Activated CD4-positive, alpha-beta T cell treated with anti-CD3 and anti-CD28 coated beads, Interleukin-2, amount 50 U/mL, for 48 hours (primary cell): ENCODE results near the gene MSI2.

Source experiments
- DNase-seq, 2 experiments: peaks; one replicate each; pipeline ENCODE4 v3.0.0-alpha.2; 2020

MSI2 gene

DNA sequence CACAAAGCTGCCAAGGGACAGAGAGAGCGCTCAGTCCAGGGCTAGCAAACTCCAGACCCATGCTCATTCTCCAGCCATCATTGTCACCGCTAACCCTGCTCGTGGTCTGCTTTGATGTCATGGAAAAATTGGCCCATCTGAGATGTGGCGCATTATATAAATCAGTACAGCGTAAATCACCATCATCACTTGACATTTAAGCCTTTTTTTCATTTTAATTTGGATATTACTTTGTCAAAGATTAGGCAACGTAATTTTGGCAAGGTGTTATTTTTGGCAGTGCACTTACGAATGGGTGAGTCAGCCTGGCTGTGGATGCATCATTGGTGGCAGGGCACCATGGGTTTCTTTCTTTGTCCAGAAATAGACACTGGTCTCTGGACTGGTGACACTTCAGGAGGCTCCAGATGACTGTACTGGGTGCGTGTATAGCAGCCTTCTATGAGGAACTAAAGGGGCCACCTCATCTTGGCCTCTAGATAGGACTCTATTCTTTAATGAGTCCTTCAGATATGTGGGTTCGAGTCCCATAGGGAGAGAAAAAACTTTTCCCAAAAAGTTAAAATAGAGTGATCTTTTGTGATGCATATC is 166.3 kb downstream of the MSI2 start:
- peak in 1 of 2 experiments; percentile 43 for DNase-seq

DNA sequence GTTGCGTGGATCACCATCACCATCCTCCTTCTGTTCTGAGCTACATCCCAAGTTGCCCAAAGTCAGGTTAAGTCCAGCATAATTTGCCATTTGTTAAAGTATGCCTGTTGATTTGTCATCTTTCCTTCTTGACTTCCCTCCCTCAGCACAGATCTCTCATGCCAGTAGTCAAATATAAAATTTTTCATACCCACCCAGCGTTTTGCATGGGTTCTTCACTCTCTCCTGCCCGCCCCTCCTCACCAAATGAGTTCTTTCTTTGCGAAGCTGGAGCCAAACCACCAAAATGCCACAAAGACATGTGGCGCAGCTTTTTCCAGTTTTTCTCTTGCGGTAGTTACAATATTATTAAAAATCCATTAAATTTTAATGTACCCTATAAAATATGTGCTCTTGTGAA is 167.2 kb downstream of the MSI2 start:
- DNase-seq: no peak

DNA sequence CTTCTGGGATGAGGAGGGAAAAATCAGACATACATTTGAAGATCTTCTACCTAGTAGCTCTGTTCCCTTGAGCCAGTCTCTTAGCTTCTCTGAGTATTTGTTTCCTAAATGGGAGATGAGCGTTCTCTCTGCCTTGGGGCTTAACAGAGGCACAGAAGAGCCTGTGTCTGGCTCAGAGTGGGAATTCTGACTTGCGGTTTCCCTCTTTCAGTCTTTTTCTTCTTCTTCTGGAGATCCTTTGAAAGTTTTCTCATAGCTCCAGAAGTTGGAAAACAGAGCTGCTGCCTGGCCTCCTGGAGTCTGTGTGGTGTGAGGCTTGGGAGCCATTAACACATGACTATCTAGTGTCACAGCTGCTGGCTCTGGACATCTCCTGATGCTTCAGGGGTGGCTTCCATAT is 167.9 kb downstream of the MSI2 start:
- DNase-seq: no peak

DNA sequence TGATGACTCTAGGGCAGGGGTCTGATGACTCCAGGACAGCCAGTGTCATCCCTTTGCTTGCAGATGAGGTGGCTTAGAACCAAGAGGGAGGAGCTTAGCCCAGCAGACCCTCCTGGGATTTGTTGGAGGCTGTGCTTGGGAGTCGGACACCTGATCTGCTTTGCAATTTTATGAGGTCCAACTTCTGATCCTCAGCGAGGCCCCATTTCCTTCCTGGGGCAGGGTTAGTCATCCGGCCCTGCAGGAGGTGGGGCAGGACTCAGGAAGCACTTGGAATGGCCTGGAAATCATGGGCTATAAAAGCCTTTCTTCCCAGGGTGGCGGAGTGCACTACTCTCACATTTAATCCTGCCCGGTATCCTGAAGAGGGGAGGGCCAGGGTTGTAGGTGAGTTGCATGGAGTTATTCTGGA is 168.5 kb downstream of the MSI2 start:
- no peak for DNase-seq

DNA sequence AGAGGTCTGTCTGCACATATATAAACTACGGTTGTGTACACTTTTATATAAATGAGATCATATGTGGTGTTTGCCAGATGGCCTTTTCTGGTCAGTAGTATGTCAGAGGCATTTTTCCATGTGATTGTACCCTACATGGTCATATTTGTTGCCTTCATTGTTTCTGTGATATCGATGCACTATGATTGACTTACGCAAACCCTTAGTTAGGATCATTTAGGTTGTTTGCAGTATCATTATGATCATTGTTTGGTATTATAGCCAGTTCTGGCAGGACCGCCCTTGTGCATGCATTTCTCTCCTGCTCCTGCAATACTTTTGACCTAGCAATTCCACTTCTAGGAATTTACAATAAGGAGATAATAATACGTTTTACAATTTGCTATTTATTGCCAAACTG is 169.1 kb downstream of the MSI2 start:
- no peak for DNase-seq

DNA sequence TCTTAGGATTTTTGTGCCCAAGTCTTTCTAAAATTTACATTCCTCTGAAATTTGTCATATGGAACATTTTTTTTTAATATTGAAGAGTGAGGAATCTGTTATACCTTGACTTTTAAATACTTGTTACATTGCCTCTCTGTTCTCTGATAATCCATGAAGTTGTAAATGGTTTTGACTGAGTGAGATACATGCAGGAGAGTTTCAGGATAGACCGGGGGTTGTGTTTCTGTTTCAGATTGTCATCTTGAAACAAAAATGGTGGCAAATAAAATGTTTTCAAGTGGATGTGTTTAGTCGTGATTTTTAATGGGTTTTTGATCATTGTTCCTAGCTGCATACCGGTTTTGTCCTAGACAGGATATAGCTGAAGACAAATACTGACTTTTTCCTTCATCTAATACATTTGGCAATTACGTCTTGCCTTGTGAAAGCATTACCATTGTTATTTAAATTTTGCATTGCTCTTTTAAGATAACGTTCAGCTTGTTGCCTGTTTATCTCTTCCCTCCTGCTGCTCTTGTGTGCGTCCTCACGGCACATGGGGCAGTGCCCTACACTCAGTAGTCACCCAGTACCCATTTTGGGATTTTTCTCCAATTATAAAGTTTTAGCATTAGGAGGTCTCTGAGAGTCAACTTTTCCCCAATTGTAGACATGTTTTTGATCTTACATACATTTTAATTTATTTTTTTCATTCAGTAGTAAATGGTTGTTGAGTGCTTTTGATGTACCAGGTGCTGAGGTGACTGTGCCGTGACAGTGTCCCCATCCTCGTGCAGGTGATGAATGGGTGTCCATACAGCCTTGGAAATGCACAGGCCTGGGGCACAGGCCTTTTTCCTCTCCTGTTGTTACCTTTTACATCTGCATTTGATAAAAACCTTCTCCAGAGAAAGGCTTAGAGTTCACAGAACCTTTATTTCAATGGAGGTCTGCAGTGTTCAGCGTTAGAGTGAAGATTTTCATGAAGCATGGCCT is 169.9 kb downstream of the MSI2 start:
- no peak for DNase-seq

DNA sequence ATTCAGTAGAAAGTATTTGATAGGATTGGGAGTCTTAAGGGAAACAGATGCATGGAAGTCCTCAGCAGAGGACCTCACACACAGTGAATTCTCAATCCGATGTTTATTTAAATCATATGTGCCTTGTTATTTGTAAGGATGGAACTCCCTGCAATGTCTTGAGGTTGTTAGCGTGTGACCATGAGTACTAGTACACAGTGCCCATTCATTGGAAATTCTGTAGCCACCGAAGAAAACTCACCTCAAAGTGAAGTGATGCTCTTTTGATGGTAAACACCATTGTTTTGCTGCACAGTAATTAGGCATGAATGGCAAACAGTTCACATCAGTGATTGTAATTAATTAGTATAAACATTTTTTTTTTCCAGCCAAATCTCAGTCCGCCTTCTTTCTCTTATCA is 173.6 kb downstream of the MSI2 start:
- no peak for DNase-seq

DNA sequence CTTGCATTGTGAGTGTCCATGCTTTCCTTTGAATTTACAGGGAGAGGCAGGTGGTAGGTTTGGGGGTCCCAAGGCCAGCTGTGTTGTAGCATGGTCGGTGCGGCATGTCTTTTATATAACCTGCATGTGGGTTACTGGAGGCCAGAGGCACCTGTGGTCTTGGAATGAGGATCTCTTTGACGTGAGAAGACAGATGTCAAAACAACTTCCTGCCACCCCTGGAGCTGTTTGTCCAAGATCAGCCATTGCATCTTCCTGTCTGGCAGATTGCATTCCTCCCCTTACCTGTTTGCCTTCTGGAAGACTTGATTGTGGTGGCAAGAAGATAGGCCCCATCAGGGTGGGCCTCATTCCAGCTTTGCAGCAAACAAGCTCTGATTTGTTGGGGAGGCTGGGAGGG is 175.1 kb downstream of the MSI2 start:
- no peak for DNase-seq

DNA sequence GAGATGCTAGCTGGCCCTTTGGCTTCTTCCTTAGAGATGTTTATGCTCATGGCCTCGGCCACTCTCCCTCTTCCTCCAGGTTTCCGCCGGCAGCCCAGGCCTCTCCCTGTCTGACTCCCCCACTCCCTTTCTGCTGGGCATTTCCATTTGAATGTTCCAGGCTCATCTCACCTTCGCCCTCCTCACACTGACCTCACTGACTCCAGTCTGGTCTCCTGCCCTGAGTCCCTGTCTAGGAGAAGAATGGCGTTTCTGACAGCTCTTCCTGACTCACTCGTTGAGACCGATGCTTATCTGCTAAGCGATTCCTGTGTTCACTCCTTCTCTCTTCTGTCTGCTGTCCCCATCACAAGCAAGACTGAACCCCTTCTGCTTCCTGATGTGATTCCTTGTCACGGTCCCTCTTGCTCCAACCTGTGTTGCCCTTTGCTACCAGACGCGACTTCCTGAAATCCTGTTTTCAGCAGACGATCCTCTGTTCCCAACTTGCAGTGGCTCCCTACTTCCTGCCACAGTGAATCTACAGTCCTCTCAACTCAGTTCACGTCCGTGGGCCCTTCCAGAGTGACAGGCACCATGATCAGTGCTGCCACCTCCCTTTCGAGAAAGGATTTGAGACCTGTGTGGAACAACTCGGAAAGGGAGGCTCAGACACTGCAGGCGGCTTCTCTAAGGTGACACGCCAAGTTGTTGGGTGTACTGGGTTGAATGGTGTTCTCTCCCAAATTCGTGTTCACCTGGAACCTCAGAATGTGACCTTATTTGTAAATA is 176.4 kb downstream of the MSI2 start:
- DNase-seq: no peak

DNA sequence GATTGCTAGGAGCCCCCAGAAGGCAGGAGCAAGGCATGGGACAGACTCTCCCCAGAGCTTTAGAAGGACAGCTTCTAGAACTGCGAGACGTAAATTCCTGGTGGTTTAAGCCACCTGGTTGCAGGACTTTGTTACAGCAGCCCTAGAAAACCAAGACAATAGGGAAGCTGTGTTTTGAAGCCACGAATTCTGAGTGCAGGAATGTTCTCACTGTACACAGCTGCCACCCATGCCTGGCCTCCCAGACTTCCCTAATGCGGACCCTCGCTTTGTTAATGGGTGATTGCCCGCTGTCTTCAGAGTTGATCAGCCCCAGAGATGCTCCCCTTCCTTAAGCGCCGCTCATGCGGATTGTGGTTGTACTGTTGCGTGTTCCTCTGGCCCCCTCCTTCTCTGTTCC is 177.1 kb downstream of the MSI2 start:
- no peak for DNase-seq

DNA sequence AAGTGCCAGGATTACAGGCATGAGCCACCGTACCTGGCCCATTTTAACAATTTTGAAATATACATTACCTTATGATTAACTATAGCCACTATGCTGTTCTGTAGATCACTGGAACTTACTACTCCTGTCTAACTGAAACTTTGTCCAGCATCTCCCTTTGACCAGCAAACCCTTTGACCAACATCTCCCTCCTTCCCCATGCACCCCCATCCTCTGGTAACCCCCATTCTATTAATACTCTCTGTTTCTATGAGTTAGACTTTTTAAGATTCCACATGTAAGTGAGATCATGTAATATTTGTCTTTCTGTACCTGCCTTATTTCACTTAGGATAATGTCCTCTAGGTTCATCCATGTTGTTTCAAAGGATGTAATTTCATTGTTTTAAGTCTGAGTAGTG is 178.0 kb downstream of the MSI2 start:
- no peak for DNase-seq

DNA sequence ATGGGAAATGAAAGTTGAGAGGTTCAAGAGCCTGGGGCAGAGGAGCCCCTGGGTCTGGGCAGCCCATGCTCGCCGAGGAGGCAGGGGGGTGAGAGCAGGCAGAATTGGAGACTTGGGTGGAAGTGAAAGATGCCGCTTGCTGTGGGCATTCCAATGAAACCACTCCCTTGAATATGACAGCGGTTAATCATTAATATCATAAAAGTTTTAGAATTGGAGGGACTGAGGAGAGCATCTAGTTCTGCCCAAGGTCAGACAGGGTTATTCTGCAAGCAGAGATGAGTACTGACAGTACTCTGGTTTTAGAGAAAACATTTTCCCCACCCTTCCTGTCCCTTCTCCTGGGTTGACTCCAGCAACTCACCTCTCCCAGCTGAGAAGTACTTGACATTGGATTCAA is 180.2 kb downstream of the MSI2 start:
- no peak for DNase-seq

DNA sequence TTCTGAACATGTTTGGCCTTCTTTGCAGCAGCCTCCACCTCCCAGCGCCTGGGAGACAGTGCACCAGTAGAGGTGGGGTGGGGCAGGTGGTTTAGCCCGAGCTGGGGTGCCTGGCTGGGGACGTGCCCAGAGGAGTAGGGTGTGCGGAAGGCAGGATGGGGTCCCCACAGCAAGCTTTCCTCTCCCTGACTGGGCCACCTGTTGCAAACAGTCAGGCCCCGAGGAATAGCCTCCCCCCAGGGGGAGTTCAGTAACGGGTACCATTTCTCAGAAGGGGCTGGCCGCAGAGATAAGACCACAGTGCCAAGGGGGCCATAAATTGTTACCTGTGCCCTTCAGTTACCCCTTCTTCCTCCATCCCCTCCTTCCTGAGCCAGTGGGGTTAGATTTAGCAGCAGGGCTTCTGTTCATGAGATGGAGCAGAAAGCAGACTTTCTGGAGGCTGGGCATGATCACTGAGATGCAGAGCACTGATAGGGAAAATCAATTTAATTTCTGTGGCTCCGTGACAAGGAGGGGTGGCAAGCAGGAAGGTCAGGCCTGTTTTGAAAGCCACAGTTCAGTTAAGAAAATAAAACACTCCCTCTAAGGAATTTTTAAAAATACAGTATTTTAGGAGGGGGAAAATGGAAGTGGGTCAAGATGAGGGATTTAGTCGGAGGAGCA is 181.9 kb downstream of the MSI2 start:
- no peak for DNase-seq

DNA sequence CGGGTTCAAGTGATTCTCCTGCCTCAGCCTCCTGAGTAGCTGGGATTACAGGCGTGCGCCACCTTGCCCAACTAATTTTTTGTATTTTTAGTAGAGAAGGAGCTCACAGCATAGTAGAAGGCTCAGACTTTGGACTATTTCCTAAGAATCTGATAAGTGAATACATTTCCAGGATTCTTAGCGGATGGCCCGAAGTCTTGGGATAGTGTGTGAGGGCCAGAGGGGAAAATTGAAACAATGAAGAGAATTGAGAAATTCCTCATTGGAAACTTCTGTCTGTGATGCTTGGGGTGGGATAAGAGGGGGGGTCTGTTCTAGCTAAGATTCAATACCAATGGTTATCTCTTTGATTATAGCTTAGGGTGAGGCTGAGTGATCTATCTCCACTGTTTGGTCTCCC is 183.3 kb downstream of the MSI2 start:
- DNase-seq: no peak

DNA sequence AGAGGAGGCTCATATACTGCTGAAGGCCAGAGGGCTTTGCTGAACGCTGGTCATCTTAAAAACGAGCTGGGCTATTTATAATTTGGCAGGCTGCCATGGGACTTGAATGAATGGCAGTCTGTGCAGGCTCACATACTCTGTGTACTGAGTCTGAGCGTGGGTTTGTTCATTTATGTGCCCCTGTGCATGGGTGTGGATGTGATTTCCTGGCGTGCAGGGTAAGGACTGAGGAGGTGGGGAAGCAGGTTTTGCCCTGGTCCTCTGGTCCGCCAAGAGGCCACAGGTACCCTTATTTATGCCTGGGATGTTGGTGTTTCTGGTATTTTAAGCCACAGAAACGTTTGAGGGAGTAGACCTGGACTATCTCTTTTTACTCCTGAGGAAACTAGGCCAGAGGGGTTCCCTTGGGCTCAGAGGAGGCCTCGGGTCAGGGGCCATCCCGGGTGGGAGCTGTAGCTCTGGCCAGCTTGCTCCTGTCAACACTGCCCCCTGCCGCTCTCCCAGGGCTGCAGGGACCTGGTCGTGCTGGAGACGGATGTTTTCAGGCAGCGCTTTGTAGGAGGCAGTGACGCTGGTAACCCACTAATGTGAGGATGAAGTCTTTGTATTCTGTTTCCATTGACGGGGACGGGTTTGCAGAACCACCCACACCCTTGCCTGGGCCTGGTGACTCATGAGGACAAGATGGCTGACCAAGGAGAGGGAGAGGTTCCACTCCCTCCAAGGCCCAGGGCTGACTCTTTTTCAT is 184.4 kb downstream of the MSI2 start:
- peak; percentile 84 to 90 for DNase-seq

DNA sequence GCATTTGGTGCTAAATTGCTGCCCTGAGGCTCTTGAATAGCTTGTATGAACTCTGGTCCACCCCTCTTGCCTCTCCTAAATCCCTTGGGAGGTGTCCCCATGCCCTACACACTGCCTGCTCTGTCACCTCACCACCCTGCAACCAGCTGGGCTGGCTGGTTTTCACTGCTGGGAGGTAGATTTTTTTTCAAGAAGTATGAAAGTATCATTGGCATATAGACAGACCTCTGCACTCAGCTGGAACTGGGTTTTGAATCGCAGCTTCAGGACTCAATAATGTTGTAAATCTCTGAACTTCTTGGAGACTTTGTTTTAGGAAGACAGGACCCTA is 184.9 kb downstream of the MSI2 start:
- DNase-seq: no peak

DNA sequence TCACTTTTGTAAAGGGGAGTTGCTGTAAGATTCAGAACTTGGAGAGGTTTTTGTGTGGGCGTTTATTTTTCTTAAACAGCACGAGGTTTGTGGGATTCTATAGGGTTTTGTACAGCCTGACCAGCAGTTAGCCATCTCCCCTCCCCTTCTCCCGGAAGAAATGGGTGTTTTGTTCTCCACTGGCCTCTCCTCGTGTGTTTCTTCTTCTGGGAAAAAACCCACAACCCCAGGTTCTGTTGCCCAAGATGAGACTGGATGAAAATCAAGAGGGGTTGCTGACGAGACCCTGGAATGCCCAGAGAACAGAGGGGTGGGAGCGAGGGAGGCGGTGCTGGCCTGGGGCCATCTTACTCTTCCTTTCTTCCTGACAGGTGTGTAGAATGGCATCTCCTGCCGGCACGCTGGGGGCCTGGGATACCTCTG is 186.1 kb downstream of the MSI2 start:
- no peak for DNase-seq

DNA sequence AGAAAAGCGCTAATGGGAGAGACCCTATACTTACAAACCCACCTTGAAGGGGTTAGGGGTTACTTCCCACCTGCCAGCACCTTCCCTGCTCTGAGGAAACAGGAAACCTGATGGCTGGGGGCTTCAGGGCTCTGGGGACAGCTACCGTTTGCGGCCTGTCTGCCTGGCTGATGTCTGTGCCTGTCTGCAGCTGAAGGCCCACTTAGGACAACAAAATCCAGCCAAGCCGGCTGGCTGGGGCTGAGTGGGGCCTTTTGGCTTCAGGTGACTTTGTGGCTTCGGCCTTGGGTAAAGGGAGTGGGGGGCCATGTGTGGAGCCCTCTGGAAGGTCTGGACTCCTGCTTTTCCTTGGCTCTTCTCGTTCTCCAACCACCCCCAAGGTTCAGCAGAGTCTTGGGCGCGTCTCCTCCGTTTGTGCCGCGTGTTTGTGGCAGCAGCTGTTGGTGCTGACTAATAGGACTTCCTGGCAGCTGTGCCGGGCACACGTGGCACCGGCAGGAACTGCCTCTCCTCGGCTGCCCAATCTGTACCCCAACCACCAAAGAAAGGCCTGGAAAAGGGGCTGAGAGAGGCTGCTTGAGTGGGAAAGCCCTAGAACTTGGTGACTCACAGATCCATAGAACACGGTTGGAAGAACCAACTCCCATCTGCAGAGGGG is 186.7 kb downstream of the MSI2 start:
- DNase-seq: peak; percentile 67 to 74

DNA sequence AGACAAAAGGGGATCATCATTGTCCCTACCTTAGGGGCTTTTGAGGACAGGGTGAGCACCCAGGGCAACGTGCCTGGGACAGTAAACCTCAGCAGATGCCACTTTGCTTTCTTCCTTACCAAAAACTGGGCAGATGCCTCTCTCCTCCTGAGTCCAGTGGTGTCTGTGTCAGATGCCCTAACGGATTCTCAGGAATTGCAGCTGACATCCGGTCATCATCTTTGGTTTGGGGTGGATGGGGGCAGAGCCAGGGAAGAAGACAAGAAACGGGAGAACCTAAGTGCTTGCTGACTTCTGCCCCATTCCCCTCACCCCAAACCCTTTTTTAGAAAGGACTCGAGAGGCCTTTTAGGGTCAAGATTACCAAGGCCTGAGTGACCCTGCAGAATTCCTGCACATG is 187.5 kb downstream of the MSI2 start:
- no peak for DNase-seq

DNA sequence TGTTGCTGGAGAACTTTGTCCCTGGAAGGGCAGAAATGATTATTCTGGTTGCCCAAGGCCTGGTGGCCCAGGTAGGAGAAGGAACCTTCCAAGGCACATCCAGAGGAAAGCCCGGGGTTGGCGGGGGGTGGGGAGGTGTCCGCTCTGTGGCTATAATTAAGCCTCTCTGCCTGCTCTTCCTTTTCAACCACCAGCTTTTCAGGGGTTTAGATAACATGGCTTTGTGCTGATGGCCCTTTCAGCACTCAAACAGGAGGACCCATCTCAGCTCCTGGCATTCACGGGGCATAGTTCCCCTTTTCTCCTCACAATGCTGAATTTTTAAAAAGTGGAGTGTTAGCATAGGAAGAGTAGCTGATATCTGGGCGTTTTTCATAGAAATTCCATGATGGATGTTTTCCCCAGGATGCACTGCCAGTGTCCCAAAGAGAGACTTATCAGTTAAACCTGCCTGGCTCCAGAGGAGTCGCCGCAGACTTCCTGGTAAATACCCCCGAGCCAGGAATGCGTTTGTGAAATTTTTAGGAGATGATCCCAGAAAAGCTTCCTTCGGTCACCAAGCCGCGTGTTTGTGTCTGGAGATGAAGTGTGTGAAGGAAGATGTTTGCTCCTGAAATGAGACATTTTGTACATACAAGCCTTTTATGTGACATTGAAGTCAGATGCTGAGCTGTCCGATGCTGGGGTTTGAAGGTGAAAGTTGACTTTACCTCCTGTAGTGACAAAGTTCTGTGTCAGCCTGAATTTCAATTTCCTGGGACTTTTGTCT is 188.5 kb downstream of the MSI2 start:
- no peak for DNase-seq
